NCI-H82 treated with DMSO at 0.1 percent for 48 hours (cell line): ENCODE measurements around the gene RACGAP1.
"Not testable (repeated sequence)": the region's sequence is repeated elsewhere in the genome, so short reads cannot be mapped to it uniquely, and the experiment has no call there.

Experiments
- DNase-seq: peaks from one replicate; lab custom pipeline; 2025; ENCODE audit not compliant: unreplicated experiment; lab: John Stamatoyannopoulos, UW

RACGAP1 gene

GRCh38 chr12:50032515-50032853 is 7.2 kb upstream of the RACGAP1 start:
- DNase-seq, result no peak

- DNase-seq, result not testable (repeated sequence)
These were observed 5.2 kb upstream of the RACGAP1 start for GRCh38 chr12:50030449-50030848.

GRCh38 chr12:50026691-50027090 is 1.4 kb upstream of the RACGAP1 start:
- DNase-seq, result no peak

GRCh38 chr12:50024805-50025186 is 498 bp downstream of the RACGAP1 start:
- no peak for DNase-seq

DNA sequence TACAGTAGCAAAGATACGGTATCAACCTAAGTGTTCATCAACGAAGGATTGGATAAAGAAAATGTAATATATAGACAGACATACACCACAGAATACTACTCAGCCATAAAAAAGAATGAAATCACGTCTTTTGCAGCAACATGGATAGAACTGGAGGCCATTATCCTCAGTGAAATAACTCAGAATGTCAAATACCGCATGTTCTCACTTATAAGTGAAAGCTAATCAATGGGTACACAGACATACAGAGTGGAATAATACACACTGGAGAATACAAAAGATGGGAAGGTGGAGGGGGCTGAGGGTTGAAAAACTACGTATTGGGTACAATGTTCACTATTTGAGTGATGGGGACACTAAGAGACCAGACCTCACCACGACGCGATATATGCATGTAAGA is 1.1 kb downstream of the RACGAP1 start:
- DNase-seq, result no peak

- no peak for DNase-seq
These were observed 2.4 kb downstream of the RACGAP1 start for GRCh38 chr12:50022903-50023302.

GRCh38 chr12:50021031-50021430 is 4.3 kb downstream of the RACGAP1 start:
- DNase-seq, result no peak

DNA sequence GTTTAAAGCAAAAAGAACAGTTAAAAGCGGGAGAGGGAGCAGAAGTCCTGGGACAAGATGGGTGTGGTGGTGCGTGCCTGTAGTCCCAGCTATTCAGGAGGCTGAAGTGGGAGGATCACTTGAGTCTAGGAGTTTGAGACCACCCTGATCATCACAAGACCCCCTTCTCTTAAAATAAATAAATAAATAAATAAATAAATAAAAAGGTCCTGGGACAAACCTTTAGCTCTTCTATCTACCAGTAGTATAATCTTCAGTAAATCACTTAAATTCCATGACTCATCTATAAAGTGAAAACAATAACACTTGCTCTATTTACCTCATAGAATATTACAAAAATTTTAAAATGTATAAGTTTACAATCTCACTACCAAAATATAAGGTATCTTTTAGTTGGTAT is 5.8 kb downstream of the RACGAP1 start:
- no peak for DNase-seq

DNA sequence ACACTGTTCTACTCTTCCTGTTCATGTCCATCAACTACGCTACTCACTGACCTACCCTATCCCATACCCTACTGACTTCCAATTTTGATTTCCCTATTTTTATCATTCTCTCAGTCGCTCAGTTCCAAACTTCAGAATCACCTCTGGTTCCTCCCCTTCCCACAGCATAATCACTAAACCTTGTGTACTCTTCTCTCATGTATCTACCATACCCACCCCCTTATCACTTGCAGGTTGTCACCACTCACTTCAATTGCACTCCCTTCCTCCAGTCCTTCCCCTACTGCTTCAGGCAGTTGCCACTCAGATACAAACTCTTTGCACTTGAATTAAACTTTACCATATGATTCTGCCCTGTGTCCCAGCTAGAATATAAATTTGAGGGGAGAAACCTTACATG is 6.3 kb downstream of the RACGAP1 start:
- no peak for DNase-seq

DNA sequence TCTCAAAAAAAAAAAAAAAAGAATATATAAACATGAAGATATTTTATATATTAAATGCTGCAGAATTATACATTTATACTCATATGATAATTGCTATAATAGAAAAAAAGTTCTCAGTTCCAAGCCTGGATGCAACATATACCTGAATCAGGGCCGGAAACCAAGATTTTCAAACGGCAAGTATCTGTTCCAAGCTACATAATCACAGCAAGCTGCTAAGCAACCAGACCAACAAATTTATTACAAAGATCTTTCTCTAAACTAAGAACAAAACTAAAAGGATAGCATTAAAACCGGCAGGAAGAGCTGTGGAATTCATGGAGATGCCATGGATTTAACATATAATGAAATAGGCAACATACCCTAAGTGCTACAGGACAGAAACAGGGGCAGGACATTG is 7.1 kb downstream of the RACGAP1 start:
- no peak for DNase-seq

DNA sequence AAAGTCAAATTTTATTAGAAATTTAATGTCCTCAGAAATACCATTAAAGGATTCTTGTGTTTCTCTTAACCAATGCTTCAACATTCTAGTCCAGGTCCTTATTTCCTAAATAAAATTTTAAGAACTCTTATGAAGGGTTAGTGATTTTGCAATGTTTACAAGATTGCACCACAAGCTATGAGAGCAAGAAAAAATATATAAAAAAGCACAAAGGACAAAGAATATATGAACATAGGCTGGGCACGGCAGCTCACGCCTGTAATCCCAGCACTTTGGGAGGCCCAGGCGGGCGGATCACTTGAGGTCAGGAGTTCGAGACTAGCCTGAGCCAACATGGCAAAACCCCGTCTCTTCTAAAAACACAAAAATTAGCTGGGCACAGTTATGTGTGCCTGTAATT is 7.7 kb downstream of the RACGAP1 start:
- no peak for DNase-seq

DNA sequence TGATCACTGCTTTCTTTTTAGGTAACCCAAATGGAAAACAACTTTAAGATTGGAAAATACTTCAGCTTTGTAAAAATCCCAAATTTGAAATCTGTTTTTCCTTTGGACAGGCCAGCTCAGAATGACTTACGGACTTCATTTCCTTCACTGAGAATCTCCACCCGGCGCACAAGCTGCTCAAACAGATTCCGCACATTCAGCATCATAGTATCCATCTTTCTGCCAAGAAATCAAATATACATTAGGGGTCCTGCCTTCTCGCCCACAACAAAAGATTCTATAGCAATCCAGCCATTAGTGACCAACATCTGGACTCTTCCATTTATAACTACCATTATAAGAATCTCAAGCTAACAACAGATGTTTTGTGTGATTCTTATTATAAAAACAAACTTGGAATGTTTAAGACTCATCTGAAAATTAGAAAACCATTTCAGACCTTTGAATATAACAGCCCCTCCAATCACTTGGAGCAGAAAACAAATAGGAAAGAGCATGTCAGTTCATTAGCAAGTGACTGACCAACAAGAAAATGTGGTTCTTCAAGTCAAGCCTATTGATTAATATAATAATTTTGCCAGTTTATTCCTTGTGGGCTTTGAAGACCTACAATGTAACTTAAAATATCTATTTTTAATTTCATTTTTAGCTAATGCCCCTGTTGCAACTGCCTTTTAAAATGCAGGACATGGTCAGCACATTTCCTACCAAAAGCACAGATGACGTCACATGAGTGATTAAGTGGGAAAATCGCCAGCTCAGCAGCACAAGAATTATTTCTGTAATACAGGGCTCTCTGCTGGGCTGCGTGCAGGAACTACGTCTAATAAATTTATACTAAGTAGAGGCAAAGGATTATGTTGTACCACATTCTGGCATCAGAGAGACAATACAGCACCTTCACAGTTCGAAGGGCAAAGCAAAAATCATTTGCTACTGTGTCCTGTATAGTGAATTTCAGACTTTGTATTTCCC is 8.5 kb downstream of the RACGAP1 start:
- no peak for DNase-seq

- DNase-seq, result no peak
These were observed 11.0 kb downstream of the RACGAP1 start for GRCh38 chr12:50014342-50014741.

- no peak for DNase-seq
These were observed 11.7 kb downstream of the RACGAP1 start for GRCh38 chr12:50013361-50014147.

- DNase-seq, result no peak
These were observed 18.4 kb downstream of the RACGAP1 start for GRCh38 chr12:50006754-50007442.

- DNase-seq, result no peak
These were observed 19.0 kb downstream of the RACGAP1 start for GRCh38 chr12:50006280-50006679.

- no peak for DNase-seq
These were observed 20.1 kb downstream of the RACGAP1 start for GRCh38 chr12:50005175-50005574.

DNA sequence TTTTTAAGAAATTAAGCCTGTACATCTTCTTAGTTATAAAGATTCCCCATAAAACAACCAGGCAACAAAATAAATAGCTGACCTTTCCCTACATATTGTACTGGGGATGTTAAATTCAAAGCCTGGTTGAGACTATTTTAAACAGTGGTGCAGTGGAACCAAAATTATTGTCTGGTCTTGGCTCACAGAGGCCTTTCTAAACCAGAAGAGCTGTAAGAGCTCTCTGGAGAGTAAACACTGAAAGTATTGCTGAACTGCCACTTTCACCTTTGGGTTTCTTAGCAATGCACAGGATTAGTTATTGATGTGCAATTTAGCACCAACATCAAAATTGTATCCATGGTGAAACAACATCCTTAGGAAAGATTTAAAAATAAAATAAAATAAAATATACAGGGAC is 20.6 kb downstream of the RACGAP1 start:
- no peak for DNase-seq

DNA sequence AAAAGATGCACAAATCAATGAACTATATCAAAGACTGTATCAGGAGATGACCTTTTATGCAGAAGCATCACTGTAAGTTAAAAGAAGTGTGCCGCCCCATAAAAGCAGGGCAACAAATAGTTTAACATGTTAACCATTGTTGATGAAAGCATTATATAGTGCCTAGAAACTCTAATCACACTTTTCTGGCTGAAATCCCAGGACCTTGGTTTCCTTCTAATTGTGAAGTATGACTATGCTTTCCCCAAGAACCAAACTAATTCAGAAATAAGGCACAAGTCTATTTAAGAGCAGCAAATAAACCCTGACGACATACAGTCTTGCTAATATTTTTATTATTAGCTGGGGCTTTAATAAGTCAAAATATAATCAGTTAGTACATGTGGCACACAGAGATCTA is 21.7 kb downstream of the RACGAP1 start:
- DNase-seq, result no peak

GRCh38 chr12:49998453-49998852 is 26.8 kb downstream of the RACGAP1 start:
- DNase-seq, result no peak

DNA sequence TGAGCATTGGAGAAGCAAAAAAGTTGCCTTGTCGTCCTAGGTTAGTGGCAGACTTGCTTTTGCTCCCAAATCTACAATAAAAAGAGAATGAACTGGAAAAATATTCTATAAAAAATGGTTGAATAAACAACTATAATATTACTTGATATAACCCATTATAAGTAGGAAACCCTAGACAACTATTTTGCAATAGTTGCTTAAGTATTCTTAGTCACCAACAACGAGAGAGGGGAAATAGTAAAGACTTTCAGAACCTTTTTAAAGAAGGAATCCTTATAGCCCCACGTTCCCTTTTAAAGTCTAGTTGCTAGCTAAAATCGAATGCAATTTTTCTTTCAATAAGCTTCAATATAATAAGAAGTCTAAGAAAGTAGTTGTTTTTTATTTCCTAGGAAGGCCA is 35.0 kb downstream of the RACGAP1 start:
- DNase-seq, result no peak

DNA sequence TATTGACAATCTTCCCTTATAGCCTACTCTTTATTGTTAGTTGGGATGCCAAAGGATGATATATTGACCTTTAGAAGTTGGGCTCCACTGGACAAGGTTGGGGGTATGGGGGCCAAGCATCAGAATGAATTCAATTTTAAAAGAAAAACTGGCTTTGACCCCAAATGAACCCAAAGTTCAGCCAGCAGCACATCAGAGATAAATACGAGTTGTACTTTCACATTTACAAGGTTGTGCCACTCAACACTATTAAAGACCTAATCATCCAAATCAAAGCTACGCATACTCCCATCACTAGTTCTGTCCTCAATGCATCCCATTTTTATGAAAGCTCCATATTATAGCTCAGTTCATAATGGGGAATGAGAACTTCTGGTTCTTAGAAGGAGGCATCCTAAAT is 35.9 kb downstream of the RACGAP1 start:
- DNase-seq, result not testable (repeated sequence)
